ENCODE measurements around the gene GATA3. TPM values are rescaled to one million over a fixed set of nuclear protein-coding genes. Genes with fewer than 3 reads are reported as not detected.

Gene GATA3
- total RNA-seq, 4 donors from 2014 or later = 0.12 to 0.61 (median 0.58) TPM

DNA sequence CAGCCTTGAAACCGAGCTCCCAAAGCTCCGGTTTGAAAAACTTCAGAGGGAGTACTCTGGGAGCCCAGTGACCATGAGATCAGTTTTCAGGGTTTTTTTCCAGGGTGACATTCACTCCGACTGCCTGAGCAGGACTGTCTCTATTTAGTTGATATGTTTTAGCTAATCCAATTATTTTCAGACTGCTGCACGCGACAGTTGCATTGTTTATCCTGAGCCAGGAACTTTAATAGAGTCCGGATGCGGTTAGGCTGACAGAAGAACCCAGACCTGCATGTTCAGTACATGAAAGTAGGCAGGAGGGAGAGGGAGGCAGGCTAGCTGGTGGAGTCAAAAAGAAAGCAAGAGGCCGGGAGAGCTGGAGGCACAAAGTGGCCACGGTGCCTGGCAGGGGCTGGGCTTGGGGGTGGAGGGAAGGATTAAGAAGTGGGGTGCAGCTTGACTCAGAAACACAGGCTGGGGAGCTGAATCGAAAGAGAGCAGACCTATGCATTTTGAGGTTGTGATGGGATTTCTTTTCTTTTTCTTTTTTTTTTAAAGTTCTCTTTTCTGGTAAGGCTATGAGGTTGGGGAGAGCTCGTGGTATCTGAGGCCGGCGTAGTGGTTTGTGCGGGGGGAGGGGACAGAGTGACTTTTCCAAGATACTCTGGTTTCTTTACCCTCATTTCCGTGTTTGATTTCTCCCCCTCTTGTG is 5.7 kb downstream of the GATA3 start:
- Histone ChIP-seq H3K9me3 (no peaks in the 10 kb centered on the region), H3K27ac (no peak overlapping the region), H3K36me3 (no peaks in the 10 kb centered on the region), H3K4me3 (no peak overlapping the region), H3K4me1 (no peaks in the 10 kb centered on the region), H3K27me3 (peaks cover 82 to 90% (median 87%) of the 10 kb centered on the region in 3 donors)
- DNase-seq = no peak
- intact Hi-C loops (cut with DNase I; ENCODE audit: low total_unique reads) = loop anchor here (10.0 kb wide), 1 partner anchor 305 kb away; no protein-coding TSS in a partner anchor
- TF ChIP-seq, protein P1, sequence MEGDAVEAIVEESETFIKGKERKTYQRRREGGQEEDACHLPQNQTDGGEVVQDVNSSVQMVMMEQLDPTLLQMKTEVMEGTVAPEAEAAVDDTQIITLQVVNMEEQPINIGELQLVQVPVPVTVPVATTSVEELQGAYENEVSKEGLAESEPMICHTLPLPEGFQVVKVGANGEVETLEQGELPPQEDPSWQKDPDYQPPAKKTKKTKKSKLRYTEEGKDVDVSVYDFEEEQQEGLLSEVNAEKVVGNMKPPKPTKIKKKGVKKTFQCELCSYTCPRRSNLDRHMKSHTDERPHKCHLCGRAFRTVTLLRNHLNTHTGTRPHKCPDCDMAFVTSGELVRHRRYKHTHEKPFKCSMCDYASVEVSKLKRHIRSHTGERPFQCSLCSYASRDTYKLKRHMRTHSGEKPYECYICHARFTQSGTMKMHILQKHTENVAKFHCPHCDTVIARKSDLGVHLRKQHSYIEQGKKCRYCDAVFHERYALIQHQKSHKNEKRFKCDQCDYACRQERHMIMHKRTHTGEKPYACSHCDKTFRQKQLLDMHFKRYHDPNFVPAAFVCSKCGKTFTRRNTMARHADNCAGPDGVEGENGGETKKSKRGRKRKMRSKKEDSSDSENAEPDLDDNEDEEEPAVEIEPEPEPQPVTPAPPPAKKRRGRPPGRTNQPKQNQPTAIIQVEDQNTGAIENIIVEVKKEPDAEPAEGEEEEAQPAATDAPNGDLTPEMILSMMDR (IDR thresholded peaks at IDR 0.05 in 4 of 5, conservative IDR thresholded peaks at IDR 0.05 in 1 of 5) = no peak
- no peak for TF ChIP-seq POLR2A (IDR thresholded peaks at IDR 0.05)
- ATAC-seq = no peak
- in situ Hi-C loops (cut with MboI; ENCODE audit: low sequenced_read_pairs in 4 of 4) = no loop called here

DNA sequence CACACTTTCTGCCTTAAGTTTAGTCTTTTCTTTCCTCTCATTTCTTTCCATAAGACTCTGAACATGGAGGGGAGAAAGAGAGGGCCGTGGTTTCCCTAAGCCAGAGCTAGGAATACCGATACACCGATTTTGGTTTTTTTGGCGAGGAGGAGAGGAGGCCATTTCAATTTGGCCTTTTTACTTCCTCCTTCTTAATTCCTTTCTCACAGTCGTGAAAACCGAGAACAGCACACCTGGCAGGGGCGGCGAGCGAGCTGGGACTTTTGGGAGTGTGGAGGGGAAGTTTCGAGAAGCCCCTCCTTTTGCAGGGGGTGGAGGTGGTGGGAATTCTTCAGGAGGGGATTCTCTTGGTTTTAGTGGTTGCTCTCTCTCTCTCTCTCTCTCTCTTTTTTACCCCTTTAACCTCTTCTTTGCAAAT is 6.2 kb downstream of the GATA3 start:
- no peaks in the 10 kb centered on the region for H3K9me3 ChIP-seq
- intact Hi-C loops (cut with DNase I; ENCODE audit: low total_unique reads) = loop anchor here (10.0 kb wide), 1 partner anchor 304 kb away; no protein-coding TSS in a partner anchor
- H3K4me3 ChIP-seq = no peak overlapping the region
- no peak overlapping the region for H3K27ac ChIP-seq
- ATAC-seq (no peak), DNase-seq (no peak)
- H3K36me3 ChIP-seq = no peaks in the 10 kb centered on the region
- TF ChIP-seq, protein P1 (IDR thresholded peaks at IDR 0.05 in 4 of 5, conservative IDR thresholded peaks at IDR 0.05 in 1 of 5) = no peak
- no peak for TF ChIP-seq POLR2A (IDR thresholded peaks at IDR 0.05)
- H3K4me1 ChIP-seq = no peaks in the 10 kb centered on the region
- peaks cover 76 to 87% (median 86%) of the 10 kb centered on the region in 3 donors for H3K27me3 ChIP-seq
- in situ Hi-C loops (cut with MboI; ENCODE audit: low sequenced_read_pairs in 4 of 4) = no loop called here

DNA sequence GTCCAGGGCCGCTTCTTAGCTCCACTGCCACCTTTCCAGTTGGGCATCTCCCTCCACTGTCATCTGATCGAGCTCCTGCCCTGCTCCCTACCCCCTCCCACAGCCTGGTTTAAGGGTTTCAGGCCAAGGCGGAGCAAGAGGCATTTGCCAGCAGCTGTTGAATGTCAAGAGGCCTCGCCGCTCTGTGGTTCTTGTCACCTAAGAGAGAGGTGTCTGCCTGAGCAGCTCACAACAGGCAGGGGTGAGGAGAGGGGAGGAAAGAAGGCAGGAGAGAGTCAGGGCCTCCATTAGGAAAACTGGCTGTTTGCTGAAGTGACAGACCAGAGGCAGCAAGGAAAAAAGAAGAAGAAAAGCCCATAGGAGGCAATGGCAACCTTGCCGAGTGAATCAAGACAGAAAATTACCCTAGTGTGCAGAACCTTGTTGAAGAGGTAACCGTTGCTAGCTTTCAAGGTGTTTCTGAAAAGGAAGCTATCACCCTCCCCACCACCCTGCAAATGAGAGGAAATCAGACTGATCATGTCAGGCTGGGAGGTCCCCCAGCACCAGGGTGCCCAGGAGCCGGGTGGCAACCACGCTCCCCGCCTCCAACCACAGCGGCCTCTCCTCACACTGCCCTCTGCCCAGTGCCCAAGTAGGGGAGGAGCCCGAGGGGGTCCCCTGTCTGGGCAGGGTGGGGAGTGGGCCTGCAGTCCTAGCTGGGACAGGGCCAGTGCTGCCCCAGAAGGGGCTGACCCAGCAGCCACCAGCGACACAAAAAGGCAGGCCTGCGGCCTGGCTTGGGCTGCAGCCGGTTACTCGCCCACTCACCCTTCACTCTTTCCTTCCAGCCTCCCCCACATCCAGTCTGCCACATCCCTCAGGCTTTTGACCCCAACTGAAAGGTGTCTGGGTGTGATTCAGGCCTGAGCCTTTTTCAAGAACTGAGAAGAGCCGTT is 7.1 kb downstream of the GATA3 start:
- H3K9me3 ChIP-seq = no peaks in the 10 kb centered on the region
- no peak overlapping the region for H3K4me3 ChIP-seq
- ATAC-seq (no peak), DNase-seq (no peak)
- intact Hi-C loops (cut with DNase I; ENCODE audit: low total_unique reads) (loop anchor here (10.0 kb wide), 1 partner anchor 303 kb away; no protein-coding TSS in a partner anchor), in situ Hi-C loops (cut with MboI; ENCODE audit: low sequenced_read_pairs in 4 of 4) (no loop called here)
- H3K36me3 ChIP-seq = no peaks in the 10 kb centered on the region
- peaks cover 68 to 82% (median 78%) of the 10 kb centered on the region in 3 donors for H3K27me3 ChIP-seq
- H3K27ac ChIP-seq = no peak overlapping the region
- TF ChIP-seq, protein P1 (IDR thresholded peaks at IDR 0.05 in 4 of 5, conservative IDR thresholded peaks at IDR 0.05 in 1 of 5) = no peak
- no peak for TF ChIP-seq POLR2A (IDR thresholded peaks at IDR 0.05)
- no peaks in the 10 kb centered on the region for H3K4me1 ChIP-seq

DNA sequence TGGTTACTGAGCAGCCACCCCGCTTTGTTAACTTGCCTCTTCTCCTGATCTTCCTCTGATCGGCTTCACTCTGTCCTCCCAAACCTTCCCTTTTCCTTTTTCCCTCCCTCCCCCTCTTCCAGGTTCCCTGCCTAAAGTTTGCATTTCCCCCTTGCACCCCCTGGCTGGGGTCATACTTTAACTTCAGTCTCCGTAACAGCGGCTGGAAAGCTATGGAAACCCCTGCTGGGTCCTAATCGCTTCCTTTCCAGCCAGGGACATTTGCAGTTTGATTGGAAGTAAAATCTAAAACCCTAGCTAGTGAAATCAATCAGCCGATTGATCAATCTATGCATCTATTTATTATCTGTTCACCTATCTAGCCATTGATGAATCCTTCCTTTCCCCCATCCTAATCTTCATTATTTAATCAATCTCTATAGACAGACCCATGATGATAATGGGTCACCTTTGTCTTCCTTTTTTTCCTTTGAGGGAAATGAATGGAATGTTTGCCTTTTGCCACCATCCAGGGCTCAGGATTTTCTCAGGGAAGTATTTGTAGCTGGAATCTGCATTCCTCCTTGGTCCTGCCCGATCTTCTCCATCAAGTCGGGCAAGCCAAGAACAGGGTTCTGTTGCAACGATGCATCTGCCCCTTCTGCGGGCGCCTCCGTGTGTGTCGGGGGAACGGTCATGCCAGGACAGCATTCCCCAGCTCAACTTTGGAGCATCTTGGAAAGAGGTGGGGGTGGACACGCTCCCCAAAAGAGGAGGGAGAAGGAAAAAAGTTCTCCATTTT is 8.8 kb downstream of the GATA3 start:
- in situ Hi-C loops (cut with MboI; ENCODE audit: low sequenced_read_pairs in 4 of 4) (no loop called here), intact Hi-C loops (cut with DNase I; ENCODE audit: low total_unique reads) (loop anchor here (10.0 kb wide), 1 partner anchor 301 kb away; no protein-coding TSS in a partner anchor)
- H3K27me3 ChIP-seq = peaks cover 51 to 73% (median 70%) of the 10 kb centered on the region in 3 donors
- no peak for DNase-seq
- no peak for TF ChIP-seq POLR2A (IDR thresholded peaks at IDR 0.05)
- TF ChIP-seq, protein P1 (IDR thresholded peaks at IDR 0.05 in 4 of 5, conservative IDR thresholded peaks at IDR 0.05 in 1 of 5) = no peak
- peak overlapping the region in 1 of 4 donors; percentile 29 for H3K27ac ChIP-seq
- no peak overlapping the region for H3K4me3 ChIP-seq
- no peaks in the 10 kb centered on the region for H3K9me3 ChIP-seq
- no peak for ATAC-seq
- no peaks in the 10 kb centered on the region for H3K36me3 ChIP-seq
- no peaks in the 10 kb centered on the region for H3K4me1 ChIP-seq

Measured in gastrocnemius medialis (tissue), 4 donors.